DND-41 (cell line): ENCODE measurements around the gene MINDY4B.
"Not testable (repeated sequence)": the region's sequence is repeated elsewhere in the genome, so short reads cannot be mapped to it uniquely, and the experiment has no call there.

Experiments used
- ATAC-seq: fragments of 200-7000 bp; cut with Tn5 transposase; 3 replicates; pipeline ENCODE4 v1.9.1; 2021; ENCODE audit warnings: low read depth; ENCODE audit not compliant: insufficient read depth
- DNase-seq: peaks from one replicate; pipeline ENCODE4 v3.0.0-alpha.2; 2020
- H2AFZ ChIP-seq: 2 replicates; pipeline ENCODE4 v1.6.0; 2012; ENCODE audit warnings: low read depth, low read length
- H3K27ac ChIP-seq: 2 replicates; pipeline ENCODE4 v1.5.1; 2012; ENCODE audit warnings: low read length, inconsistent platforms
- H3K27me3 ChIP-seq: fragments of 200-600 bp; sonication (generic); 2 replicates; pipeline ENCODE4 v1.6.0; 2012; ENCODE audit warnings: low read length, mild to moderate bottlenecking, inconsistent platforms; ENCODE audit not compliant: insufficient read depth, poor library complexity
- H3K36me3 ChIP-seq: 2 replicates; pipeline ENCODE4 v1.5.1; 2012; ENCODE audit warnings: low read length, inconsistent platforms; ENCODE audit not compliant: insufficient read depth
- H3K4me1 ChIP-seq: 2 replicates; pipeline ENCODE4 v1.5.1; 2012; ENCODE audit warnings: mild to moderate bottlenecking, low read length; ENCODE audit not compliant: insufficient read depth
- H3K4me2 ChIP-seq: 2 replicates; pipeline ENCODE4 v1.6.0; 2012; ENCODE audit warnings: mild to moderate bottlenecking, moderate library complexity, low read length, inconsistent platforms; ENCODE audit not compliant: insufficient read depth
- H3K4me3 ChIP-seq, 2 experiments: fragments of 200-600 bp in 1 of 2; shearing (Covaris generic) in 1 of 2; 2 replicates each; pipeline ENCODE4 v1.5.1; 2012 to 2016; ENCODE audit warnings: inconsistent platforms in 2 of 2, low read length in 2 of 2, mild to moderate bottlenecking in 2 of 2, low read depth in 1 of 2, moderate library complexity in 1 of 2
- H3K79me2 ChIP-seq: 2 replicates; pipeline ENCODE4 v1.6.0; 2012; ENCODE audit warnings: low read length, inconsistent platforms; ENCODE audit not compliant: insufficient read depth
- H3K9ac ChIP-seq: 2 replicates; pipeline ENCODE4 v1.6.0; 2012; ENCODE audit warnings: low read depth, mild to moderate bottlenecking, inconsistent platforms, low read length, moderate library complexity
- H3K9me3 ChIP-seq: 2 replicates; pipeline ENCODE4 v1.5.1; 2012; ENCODE audit warnings: low read length, moderate library complexity, mild to moderate bottlenecking, inconsistent platforms; ENCODE audit not compliant: insufficient read depth, severe bottlenecking
- H4K20me1 ChIP-seq: 2 replicates; pipeline ENCODE4 v1.6.0; 2012; ENCODE audit warnings: low read length; ENCODE audit not compliant: insufficient read depth
- EZH2 ChIP-seq: IDR thresholded peaks from 3 replicates; pipeline ENCODE4 v1.6.1; 2012; ENCODE audit warnings: borderline replicate concordance, low read depth, mild to moderate bottlenecking, moderate library complexity, low read length, inconsistent platforms; ENCODE audit not compliant: severe bottlenecking
- TF ChIP-seq, protein P1 (sequence below): IDR thresholded peaks from 2 replicates; pipeline ENCODE4 v1.5.1; 2012; ENCODE audit warnings: borderline replicate concordance, low read length, moderate library complexity, mild to moderate bottlenecking; ENCODE audit not compliant: poor library complexity, severe bottlenecking; ENCODE audit errors: extremely low read depth

Gene MINDY4B

DNA sequence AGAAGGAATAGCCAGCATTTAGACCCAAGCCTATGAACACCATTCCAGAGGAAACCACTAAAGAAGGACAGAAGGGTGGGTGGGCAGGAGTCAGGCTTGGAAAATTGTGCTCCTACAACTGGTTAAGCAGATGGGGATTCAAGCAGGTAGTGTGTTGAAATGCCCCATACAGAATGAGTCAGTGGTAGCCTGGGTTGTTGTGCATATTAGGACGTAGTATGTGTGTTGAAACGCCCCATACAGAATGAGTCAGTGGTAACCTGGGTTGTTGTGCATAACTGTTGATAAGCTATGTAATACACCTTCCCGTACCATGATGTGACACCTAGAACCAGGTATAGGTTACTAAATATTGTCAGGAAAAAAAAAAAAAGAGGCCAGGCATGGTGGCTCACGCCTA, 34.0 kb downstream of the MINDY4B start:
- Histone ChIP-seq H3K79me2 (no peaks in the 10 kb centered on the region), H3K4me1 (no peaks in the 10 kb centered on the region), H3K27ac (no peak overlapping the region), H3K27me3 (peaks cover 8% of the 10 kb centered on the region), H4K20me1 (no peaks in the 10 kb centered on the region), H3K4me3 (no peak overlapping the region), H3K9ac (no peak overlapping the region), H3K36me3 (no peaks in the 10 kb centered on the region), H3K4me2 (no peak overlapping the region), H2AFZ (no peak overlapping the region), H3K9me3 (no peaks in the 10 kb centered on the region)
- DNase-seq (no peak), ATAC-seq (no peak)
- no peak for TF ChIP-seq EZH2
- TF ChIP-seq, protein P1, sequence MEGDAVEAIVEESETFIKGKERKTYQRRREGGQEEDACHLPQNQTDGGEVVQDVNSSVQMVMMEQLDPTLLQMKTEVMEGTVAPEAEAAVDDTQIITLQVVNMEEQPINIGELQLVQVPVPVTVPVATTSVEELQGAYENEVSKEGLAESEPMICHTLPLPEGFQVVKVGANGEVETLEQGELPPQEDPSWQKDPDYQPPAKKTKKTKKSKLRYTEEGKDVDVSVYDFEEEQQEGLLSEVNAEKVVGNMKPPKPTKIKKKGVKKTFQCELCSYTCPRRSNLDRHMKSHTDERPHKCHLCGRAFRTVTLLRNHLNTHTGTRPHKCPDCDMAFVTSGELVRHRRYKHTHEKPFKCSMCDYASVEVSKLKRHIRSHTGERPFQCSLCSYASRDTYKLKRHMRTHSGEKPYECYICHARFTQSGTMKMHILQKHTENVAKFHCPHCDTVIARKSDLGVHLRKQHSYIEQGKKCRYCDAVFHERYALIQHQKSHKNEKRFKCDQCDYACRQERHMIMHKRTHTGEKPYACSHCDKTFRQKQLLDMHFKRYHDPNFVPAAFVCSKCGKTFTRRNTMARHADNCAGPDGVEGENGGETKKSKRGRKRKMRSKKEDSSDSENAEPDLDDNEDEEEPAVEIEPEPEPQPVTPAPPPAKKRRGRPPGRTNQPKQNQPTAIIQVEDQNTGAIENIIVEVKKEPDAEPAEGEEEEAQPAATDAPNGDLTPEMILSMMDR: no peak

DNA sequence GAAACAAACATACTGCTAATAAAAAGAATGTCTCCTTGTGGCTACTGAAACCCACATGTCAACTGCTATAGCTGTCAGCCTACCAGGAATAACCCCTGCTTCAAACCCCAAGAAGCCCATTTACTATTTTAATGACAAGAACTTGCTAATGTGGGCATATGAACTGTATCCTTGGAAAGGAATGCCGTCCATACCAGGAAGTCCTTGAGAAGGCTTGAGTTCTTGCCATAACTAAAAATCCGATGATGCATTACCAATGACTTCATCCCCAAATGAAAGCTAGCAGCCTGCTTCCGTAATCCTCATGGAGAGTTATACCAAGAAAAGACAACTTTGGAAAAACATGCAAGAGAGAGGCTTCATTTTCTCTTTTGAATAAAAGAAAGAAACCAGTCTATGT, 34.8 kb downstream of the MINDY4B start:
- H2AFZ ChIP-seq: no peak overlapping the region
- H3K27ac ChIP-seq: no peak overlapping the region
- H3K4me1 ChIP-seq: no peaks in the 10 kb centered on the region
- H3K36me3 ChIP-seq: no peaks in the 10 kb centered on the region
- H3K27me3 ChIP-seq: peaks cover under 1% of the 10 kb centered on the region
- DNase-seq (no peak), ATAC-seq (no peak)
- no peak overlapping the region for H3K4me3 ChIP-seq
- no peaks in the 10 kb centered on the region for H3K79me2 ChIP-seq
- no peak overlapping the region for H3K4me2 ChIP-seq
- H3K9me3 ChIP-seq: no peaks in the 10 kb centered on the region
- no peak overlapping the region for H3K9ac ChIP-seq
- TF ChIP-seq, protein P1: no peak
- H4K20me1 ChIP-seq: no peaks in the 10 kb centered on the region

DNA sequence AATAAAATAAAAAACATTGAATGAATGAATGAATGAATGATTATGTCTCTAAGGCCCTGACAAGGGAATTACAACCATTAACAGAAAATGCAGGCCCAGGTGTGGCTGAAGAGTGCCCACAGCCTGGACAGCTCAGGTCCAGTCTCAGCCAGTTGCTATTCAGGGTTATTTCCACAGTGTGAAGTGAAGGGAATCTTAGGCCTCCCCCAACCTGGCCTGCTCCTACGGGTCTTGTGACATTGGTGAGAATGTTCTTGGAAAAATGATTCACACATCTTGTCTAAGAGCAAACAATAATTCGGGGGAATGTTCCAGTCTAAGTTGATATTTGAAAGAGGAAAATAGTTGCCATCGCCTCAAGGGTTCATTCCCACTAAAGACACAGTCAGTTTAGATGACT, 37.0 kb downstream of the MINDY4B start:
- Histone ChIP-seq H3K9ac (no peak overlapping the region), H3K27me3 (peaks cover 3% of the 10 kb centered on the region), H3K4me1 (no peaks in the 10 kb centered on the region), H2AFZ (no peak overlapping the region), H3K79me2 (no peaks in the 10 kb centered on the region), H3K4me3 (no peak overlapping the region), H3K27ac (no peak overlapping the region), H3K36me3 (no peaks in the 10 kb centered on the region), H3K9me3 (no peaks in the 10 kb centered on the region), H3K4me2 (no peak overlapping the region), H4K20me1 (no peaks in the 10 kb centered on the region)
- ATAC-seq (no peak), DNase-seq (no peak)
- TF ChIP-seq, protein P1: no peak
- no peak for TF ChIP-seq EZH2

DNA sequence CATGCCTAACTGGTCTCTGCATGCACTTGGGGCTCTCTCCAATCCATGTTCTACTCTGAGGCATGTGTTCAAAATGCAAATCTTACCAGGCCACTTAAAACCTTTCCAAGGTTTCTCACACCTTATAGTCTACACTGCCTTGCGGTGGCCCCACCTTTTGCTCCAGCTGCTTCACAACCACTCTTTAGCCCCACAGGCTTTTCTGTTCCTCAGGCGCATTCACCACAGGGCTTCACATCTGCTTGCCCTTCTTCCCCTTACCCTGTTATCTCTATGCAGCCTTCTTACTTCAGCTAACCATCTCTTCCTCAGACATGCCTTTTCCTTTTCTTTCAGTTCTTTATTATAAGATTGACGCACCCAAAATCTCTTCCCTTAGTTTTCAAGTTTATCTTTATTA, 37.8 kb downstream of the MINDY4B start:
- TF ChIP-seq, protein P1: no peak
- Histone ChIP-seq H3K4me2 (no peak overlapping the region), H3K4me3 (no peak overlapping the region), H2AFZ (no peak overlapping the region), H3K27me3 (peaks cover 7% of the 10 kb centered on the region), H4K20me1 (no peaks in the 10 kb centered on the region), H3K27ac (no peak overlapping the region), H3K36me3 (no peaks in the 10 kb centered on the region), H3K4me1 (no peaks in the 10 kb centered on the region), H3K9ac (no peak overlapping the region), H3K79me2 (no peaks in the 10 kb centered on the region), H3K9me3 (no peaks in the 10 kb centered on the region)
- ATAC-seq (no peak), DNase-seq (no peak)

DNA sequence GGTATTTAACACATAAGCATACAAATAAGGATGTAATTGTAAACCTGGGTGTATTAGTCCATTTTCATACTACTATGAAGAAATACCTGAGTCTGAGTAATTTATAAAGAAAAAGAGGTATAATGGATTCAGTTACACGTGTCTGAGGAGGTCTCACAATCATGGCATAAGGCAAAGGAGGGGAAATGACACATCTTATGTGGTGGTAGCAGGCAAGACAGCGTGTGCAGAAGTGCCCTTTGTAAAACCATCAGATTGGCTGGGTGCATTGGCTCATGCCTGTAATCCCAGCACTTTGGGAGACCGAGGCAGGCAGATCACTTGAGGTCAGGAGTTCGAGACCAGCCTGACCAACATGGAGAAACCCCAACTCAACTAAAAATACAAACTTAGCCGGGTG, 41.3 kb downstream of the MINDY4B start:
- not testable (repeated sequence) for H3K4me1 ChIP-seq, ATAC-seq

More for the DNA sequence above, 41.3 kb downstream of the MINDY4B start:
- not testable (repeated sequence) for H3K4me3 ChIP-seq, H4K20me1 ChIP-seq, H2AFZ ChIP-seq, H3K4me2 ChIP-seq, H3K27ac ChIP-seq, DNase-seq, H3K9ac ChIP-seq, H3K36me3 ChIP-seq, H3K9me3 ChIP-seq, H3K79me2 ChIP-seq
- peaks cover 16% of the 10 kb centered on the region for H3K27me3 ChIP-seq
